CD4-positive, CD25-positive, alpha-beta regulatory T cell (primary cell): ENCODE data around the gene DDB1. TPM values are rescaled to one million over a fixed set of nuclear protein-coding genes. Genes with fewer than 3 reads are reported as not detected.

ENCODE experiments used
- ATAC-seq, 2 donors: fragments of 150-1000 bp; cut with Tn5 transposase; one replicate each; pipeline ENCODE4 v1.10.0; 2021; ENCODE audit warnings: low read depth in 2 of 2, moderate number of reproducible peaks in 2 of 2, moderate library complexity in 1 of 2
- DNase-seq, 3 donors: peaks; one replicate each; pipeline versions ENCODE4 v3.0.0 to v3.0.0-alpha.2; 2012 to 2022; ENCODE audit warnings: mixed read lengths in 1 of 3
- H3K27ac ChIP-seq: one replicate; pipeline ENCODE4 v1.7.0; 2013; ENCODE audit warnings: mild to moderate bottlenecking, low read length; ENCODE audit not compliant: insufficient read depth, poor library complexity, severe bottlenecking
- H3K27me3 ChIP-seq: one replicate; pipeline ENCODE4 v1.7.0; 2013; ENCODE audit warnings: low read length; ENCODE audit not compliant: control insufficient read depth, insufficient read depth
- H3K36me3 ChIP-seq: one replicate; pipeline ENCODE4 v1.7.0; 2013; ENCODE audit warnings: mild to moderate bottlenecking, low read length, moderate library complexity; ENCODE audit not compliant: control insufficient read depth, insufficient read depth
- H3K4me1 ChIP-seq: 2 replicates; pipeline ENCODE4 v1.7.0; 2013; ENCODE audit warnings: mild to moderate bottlenecking, low read length; ENCODE audit not compliant: insufficient read depth, control insufficient read depth, poor library complexity, severe bottlenecking
- H3K4me3 ChIP-seq: one replicate; pipeline ENCODE4 v1.7.0; 2013; ENCODE audit warnings: low read depth, mild to moderate bottlenecking, low read length, moderate library complexity
- H3K9me3 ChIP-seq, 2 experiments: 1 replicate in 1 of 2; 2 replicates in 1 of 2; pipeline ENCODE4 v1.7.0; 2013; ENCODE audit warnings: low read length in 2 of 2, mild to moderate bottlenecking in 1 of 2, moderate library complexity in 1 of 2; ENCODE audit not compliant: control insufficient read depth in 2 of 2
- H3K27ac Mint-ChIP-seq, 3 donors: one replicate each; pipeline ENCODE4 v1.8.0; 2020 to 2022; ENCODE audit warnings: mild to moderate bottlenecking in 3 of 3, mixed read lengths in 3 of 3, moderate library complexity in 2 of 3
- H3K27me3 Mint-ChIP-seq: one replicate; pipeline ENCODE4 v1.8.0; 2022; ENCODE audit warnings: mild to moderate bottlenecking, mixed read lengths
- H3K36me3 Mint-ChIP-seq: one replicate; pipeline ENCODE4 v1.8.0; 2020; ENCODE audit warnings: mixed read lengths
- H3K4me1 Mint-ChIP-seq, 4 donors: one replicate each; pipeline ENCODE4 v1.8.0; 2020 to 2022; ENCODE audit warnings: mixed read lengths in 4 of 4, mild to moderate bottlenecking in 1 of 4
- H3K4me3 Mint-ChIP-seq, 4 donors: one replicate each; pipeline ENCODE4 v1.8.0; 2020 to 2022; ENCODE audit warnings: mild to moderate bottlenecking in 4 of 4, mixed read lengths in 4 of 4, moderate library complexity in 3 of 4
- H3K9me3 Mint-ChIP-seq, 7 donors: one replicate each; pipeline ENCODE4 v1.8.0; 2020 to 2022; ENCODE audit warnings: mixed read lengths in 7 of 7, mild to moderate bottlenecking in 3 of 7, moderate library complexity in 2 of 7
- polyA plus RNA-seq, 4 donors: library from polyadenylated mRNA; unstranded; fragments of 300-500 nt; fragmentation: Illumina TruSeq; gene quantifications; one replicate each; pipeline ENCODE4 v1.2.3, GENCODE V29; 2021
- total RNA-seq: library from RNA; stranded (reverse); gene quantifications from one replicate; pipeline ENCODE4 v1.2.3, GENCODE V29; 2022

Gene DDB1
- total and polyA plus RNA-seq, 5 donors from 2014 or later, result 117 to 158 (median 130) TPM

DNA sequence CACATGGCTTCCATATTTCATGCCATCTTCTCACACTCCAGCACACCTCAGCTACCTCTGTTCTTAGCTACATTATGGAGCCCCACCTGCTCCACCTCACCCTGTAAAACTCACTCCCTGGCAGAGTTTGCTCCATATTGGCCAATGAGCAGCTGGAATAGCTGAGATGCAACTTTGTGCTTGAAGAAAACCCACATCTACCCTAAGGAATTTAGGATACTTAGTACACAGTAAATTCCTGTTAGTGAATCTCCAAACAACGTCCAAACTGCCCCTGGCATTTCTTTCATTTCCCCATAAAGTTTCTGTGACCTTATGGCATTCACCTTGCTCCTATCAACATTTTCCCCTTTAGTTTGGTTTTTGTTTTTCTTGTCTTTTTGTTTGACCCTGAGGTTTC lies 35.6 kb downstream of the DDB1 start:
- H3K9me3 Mint-ChIP-seq, result peaks cover 0 to 1% (median 0%) of the 10 kb centered on the region in 7 donors
- peak overlapping the region in 3 of 4 donors; percentile 9 to 29 (median 23) for H3K4me3 Mint-ChIP-seq
- Histone ChIP-seq H3K4me3 (no peak overlapping the region), H3K27ac (no peak overlapping the region), H3K36me3 (peaks cover 39% of the 10 kb centered on the region), H3K9me3 (no peaks in the 10 kb centered on the region), H3K27me3 (no peaks in the 10 kb centered on the region), H3K4me1 (peaks cover 23% of the 10 kb centered on the region)
- peaks cover 26% of the 10 kb centered on the region for H3K27me3 Mint-ChIP-seq
- DNase-seq (no peak), ATAC-seq (no peak)
- H3K4me1 Mint-ChIP-seq, result peaks cover 0 to 20% (median 12%) of the 10 kb centered on the region in 4 donors
- H3K36me3 Mint-ChIP-seq, result peaks cover 39% of the 10 kb centered on the region
- H3K27ac Mint-ChIP-seq, result peak overlapping the region in 2 of 3 donors; percentile 4 to 72

DNA sequence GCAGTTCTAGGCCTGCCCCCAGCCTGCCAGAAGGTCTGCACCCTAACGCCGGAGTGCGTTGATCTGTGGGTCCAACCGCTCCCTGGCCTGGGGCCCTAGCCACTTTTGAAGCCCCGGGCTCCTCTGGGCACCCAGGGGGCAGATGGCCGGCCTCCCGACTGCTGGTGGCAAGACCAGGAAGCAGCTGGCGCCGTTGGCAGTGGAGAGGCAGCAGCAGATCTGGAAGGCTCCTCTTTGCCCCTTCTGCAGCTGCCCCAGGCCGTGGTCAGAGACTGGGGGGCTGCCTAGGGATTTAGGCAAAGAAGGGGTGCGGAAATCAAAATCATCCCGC lies 37.3 kb downstream of the DDB1 start:
- Mint-ChIP-seq H3K4me3 (peak overlapping the region in 1 of 4 donors; percentile 21), H3K4me1 (peaks cover 0 to 20% (median 12%) of the 10 kb centered on the region in 4 donors), H3K9me3 (peaks cover 0 to 1% (median 0%) of the 10 kb centered on the region in 7 donors), H3K27me3 (peaks cover 40% of the 10 kb centered on the region), H3K36me3 (peaks cover 24% of the 10 kb centered on the region), H3K27ac (no peak overlapping the region)
- Histone ChIP-seq H3K27ac (no peak overlapping the region), H3K4me3 (no peak overlapping the region), H3K36me3 (peaks cover 22% of the 10 kb centered on the region), H3K4me1 (peaks cover 23% of the 10 kb centered on the region), H3K9me3 (no peaks in the 10 kb centered on the region), H3K27me3 (no peaks in the 10 kb centered on the region)
- DNase-seq (no peak), ATAC-seq (no peak)

DNA sequence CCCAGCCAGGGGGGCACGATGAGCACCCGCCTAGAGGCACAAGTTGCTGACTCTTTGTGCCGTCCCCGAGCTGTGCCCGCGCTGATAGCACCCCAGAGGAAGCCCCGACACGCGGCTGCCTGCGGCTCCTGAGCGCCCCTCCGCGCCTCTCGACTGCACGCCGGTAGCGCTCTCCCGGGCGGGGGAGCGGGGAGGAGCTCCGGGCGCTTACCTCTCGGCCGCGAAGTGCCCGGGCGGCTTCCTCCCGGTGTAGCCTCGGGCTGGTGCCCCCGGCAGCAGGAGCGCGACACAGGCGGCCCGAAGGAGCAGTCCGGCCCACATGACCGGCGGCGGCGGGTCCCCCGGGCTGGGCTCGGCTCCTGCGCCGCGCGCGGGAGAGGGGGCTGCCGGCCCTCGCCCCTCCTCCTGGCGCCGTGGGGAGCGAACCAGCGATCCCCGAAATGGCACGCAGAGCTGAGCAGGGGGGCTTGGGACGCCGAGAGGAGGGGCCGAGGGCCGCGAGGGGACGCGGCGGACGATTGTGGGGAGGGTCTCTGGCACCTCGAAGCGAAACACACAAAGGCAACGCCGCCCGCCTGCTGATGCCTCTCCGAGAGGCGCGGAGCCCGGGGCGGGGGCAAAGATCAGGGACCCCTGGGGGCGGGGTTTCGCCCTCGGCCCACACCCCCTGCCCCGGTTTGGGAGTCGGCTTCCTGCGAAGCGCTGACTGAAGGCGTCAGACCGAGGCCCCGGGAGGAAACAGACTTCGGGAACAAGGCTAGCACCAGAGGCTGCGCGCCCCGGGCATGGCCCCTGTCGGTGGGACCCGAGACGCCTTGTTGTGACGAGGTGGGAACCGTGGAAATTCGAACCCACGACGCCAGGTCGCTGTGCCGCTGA lies 37.9 kb downstream of the DDB1 start, which contains the start of gene VWCE:
Gene VWCE (minus strand): TSS at position 600 of the 879 bp plus-strand sequence. CDS start 279 bp downstream, at position 321.
- H3K36me3 ChIP-seq, result peaks cover 16% of the 10 kb centered on the region
- peaks cover 0 to 1% (median 0%) of the 10 kb centered on the region in 7 donors for H3K9me3 Mint-ChIP-seq
- H3K36me3 Mint-ChIP-seq, result peaks cover 18% of the 10 kb centered on the region
- peaks cover 23% of the 10 kb centered on the region for H3K4me1 ChIP-seq
- H3K27me3 ChIP-seq, result no peaks in the 10 kb centered on the region
- no peak within 1 kb of the TSS for H3K4me3 ChIP-seq
- H3K27me3 Mint-ChIP-seq, result peaks cover 46% of the 10 kb centered on the region
- peak within 1 kb of the TSS; percentile 47 to 81 (median 65) for H3K4me3 Mint-ChIP-seq
- no peaks in the 10 kb centered on the region for H3K9me3 ChIP-seq
- DNase-seq (peak; percentile 10 to 84 (median 54)), ATAC-seq (peak; percentile 81 to 86)
- H3K27ac Mint-ChIP-seq, result no peak within 1 kb of the TSS
- H3K27ac ChIP-seq, result no peak within 1 kb of the TSS
- peaks cover 0 to 20% (median 12%) of the 10 kb centered on the region in 4 donors for H3K4me1 Mint-ChIP-seq

DNA sequence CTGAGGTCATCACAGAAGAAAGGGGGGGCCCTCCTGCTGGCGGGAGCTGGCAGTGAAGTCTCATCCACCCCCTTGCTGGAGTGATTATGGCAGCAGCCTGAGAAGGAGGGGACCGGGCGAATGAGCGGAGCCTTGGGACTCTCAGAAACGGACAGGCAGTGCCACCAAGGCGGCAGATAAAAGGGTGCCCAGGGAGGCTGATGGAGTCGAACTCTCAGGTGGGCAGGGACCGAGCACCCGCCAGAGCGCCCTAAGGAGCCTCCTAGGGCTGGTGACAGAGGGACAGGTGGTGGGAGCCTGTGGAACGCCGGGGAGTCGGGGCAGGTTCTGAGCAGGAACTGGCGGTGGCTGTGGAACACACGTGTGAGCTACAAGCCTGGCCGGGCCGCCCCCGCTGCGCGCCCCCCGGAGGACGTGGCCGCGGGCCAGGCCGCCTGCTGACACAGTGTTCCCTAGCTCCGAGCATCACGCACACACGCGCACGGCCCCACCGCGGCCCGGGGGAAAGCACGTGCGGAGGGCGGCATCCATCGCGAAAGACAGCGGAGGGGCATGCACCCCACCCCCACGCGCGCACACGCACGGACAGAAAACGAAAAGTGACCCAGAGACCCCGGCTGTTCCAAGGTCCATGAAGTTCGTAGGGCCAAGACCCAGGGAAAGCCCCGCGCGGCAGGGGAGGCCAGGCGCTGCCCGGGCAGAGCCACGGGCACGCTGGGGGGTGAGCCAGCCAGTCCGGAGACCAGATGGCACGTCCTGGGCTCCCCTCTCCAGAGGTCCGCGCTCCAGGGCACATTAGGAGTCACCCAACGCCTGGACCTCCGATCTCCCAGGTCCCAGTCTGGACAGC lies 38.8 kb downstream of the DDB1 start:
- DNase-seq, result peak in 2 of 3 donors; percentile 3 to 24
- H3K4me1 Mint-ChIP-seq, result peaks cover 0 to 18% (median 12%) of the 10 kb centered on the region in 4 donors
- ATAC-seq, result peak in 1 of 2 donors; percentile 26
- no peak overlapping the region for H3K27ac ChIP-seq
- peaks cover 23% of the 10 kb centered on the region for H3K4me1 ChIP-seq
- H3K9me3 ChIP-seq, result no peaks in the 10 kb centered on the region
- peak overlapping the region; percentile 57 to 83 (median 78) for H3K4me3 Mint-ChIP-seq
- no peak overlapping the region for H3K4me3 ChIP-seq
- no peaks in the 10 kb centered on the region for H3K27me3 ChIP-seq
- H3K27ac Mint-ChIP-seq, result no peak overlapping the region
- peaks cover 0 to 1% (median 0%) of the 10 kb centered on the region in 7 donors for H3K9me3 Mint-ChIP-seq
- peaks cover 17% of the 10 kb centered on the region for H3K36me3 Mint-ChIP-seq
- peaks cover 47% of the 10 kb centered on the region for H3K27me3 Mint-ChIP-seq
- H3K36me3 ChIP-seq, result peaks cover 7% of the 10 kb centered on the region

DNA sequence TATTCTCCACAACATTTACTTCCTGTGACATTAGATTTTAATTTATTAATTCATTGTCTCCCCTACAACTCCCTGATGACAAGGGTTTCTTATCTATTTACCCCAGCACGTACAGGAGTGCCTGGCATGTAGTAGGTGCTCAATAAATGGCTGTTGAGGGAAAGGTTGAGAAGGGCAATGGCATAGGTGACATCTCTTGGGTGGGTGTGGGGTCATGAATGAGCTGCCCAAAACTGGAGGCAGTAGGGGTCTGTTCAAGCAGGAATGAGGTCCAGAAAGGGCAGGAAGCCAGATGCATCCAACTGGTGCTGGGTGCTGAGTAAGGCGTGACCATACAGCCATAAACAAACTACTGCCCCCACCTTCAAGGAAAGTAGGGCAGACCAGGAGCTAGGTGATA lies 40.5 kb downstream of the DDB1 start:
- H3K27me3 ChIP-seq, result no peaks in the 10 kb centered on the region
- ATAC-seq, result no peak
- Mint-ChIP-seq H3K4me3 (peak overlapping the region in 3 of 4 donors; percentile 14 to 50 (median 38)), H3K27me3 (peaks cover 47% of the 10 kb centered on the region), H3K27ac (no peak overlapping the region), H3K4me1 (peaks cover 0 to 16% (median 8%) of the 10 kb centered on the region in 4 donors), H3K9me3 (peaks cover 0 to 1% (median 0%) of the 10 kb centered on the region in 7 donors), H3K36me3 (peaks cover 5% of the 10 kb centered on the region)
- no peaks in the 10 kb centered on the region for H3K36me3 ChIP-seq
- H3K27ac ChIP-seq, result no peak overlapping the region
- DNase-seq, result no peak
- H3K9me3 ChIP-seq, result no peaks in the 10 kb centered on the region
- H3K4me1 ChIP-seq, result peaks cover 23% of the 10 kb centered on the region
- no peak overlapping the region for H3K4me3 ChIP-seq

DNA sequence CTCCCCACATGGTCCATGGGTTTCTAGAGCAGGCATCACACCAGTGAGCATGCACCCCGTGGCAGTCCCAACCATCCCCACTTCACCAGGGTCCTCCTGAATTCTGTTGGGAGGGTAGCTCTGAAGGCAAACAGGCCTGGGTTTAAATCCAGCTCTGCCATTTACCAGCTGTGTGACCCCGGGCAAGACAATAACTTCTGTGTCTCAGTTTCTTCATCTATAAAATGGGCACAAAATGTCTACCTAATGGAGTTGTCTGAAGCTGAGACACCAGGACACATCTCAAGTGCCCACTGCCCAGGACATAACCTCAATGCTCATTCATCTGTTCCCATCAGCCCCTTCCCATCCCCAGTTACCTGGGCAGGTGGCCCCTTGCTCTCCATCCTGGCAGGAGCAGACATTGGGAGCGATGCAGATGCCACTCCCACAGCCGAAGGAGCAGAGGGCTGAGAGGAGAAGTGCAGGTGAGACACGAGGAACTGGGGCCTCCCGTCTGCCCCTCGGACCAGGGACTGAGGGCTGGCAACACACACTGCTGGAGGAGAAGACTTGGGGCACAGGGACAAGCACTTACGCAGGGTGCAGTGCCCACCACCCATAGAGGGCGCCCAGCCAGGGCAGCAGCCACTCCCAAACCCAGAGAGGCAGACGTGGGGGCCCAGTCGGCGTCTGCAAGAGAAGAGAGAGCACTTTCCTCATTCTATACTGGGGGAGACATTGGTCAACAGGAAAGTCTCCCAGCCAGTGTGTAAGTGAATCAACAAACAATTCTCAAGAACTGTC lies 41.8 kb downstream of the DDB1 start:
- peaks cover 0 to 1% (median 0%) of the 10 kb centered on the region in 7 donors for H3K9me3 Mint-ChIP-seq
- peaks cover 0 to 15% (median 6%) of the 10 kb centered on the region in 4 donors for H3K4me1 Mint-ChIP-seq
- DNase-seq (no peak), ATAC-seq (no peak)
- H3K27ac Mint-ChIP-seq, result no peak overlapping the region
- Histone ChIP-seq H3K27me3 (no peaks in the 10 kb centered on the region), H3K4me3 (no peak overlapping the region), H3K4me1 (peaks cover 23% of the 10 kb centered on the region), H3K9me3 (no peaks in the 10 kb centered on the region), H3K36me3 (no peaks in the 10 kb centered on the region), H3K27ac (no peak overlapping the region)
- peaks cover 44% of the 10 kb centered on the region for H3K27me3 Mint-ChIP-seq
- peak overlapping the region in 1 of 4 donors; percentile 38 for H3K4me3 Mint-ChIP-seq
- no peaks in the 10 kb centered on the region for H3K36me3 Mint-ChIP-seq
